ENCODE measurements around the gene MYO19.

GRCh38 chr17:36474571-36474970, 60.1 kb downstream of the MYO19 start:
- TF ChIP-seq CTCF (IDR thresholded peaks at IDR 0.05; ENCODE audit: low read depth, low read length, missing input control) (no peak), NR2F2 (IDR thresholded peaks at IDR 0.05) (no peak), RAD21 (IDR thresholded peaks at IDR 0.05) (no peak), SP1 (IDR thresholded peaks at IDR 0.05) (no peak), MAX (IDR thresholded peaks at IDR 0.05) (no peak), GABPA (IDR thresholded peaks at IDR 0.05 in 1 of 2, conservative IDR thresholded peaks at IDR 0.05 in 1 of 2) (no peak), RXRA (IDR thresholded peaks at IDR 0.05) (no peak), YY1 (IDR thresholded peaks at IDR 0.05) (no peak), REST (IDR thresholded peaks at IDR 0.05) (no peak), JUND (IDR thresholded peaks at IDR 0.05) (no peak), ATF3 (IDR thresholded peaks at IDR 0.05) (no peak), FOXA2 (IDR thresholded peaks at IDR 0.05) (no peak), TAF1 (conservative IDR thresholded peaks at IDR 0.05) (no peak), FOXA1 (IDR thresholded peaks at IDR 0.05) (no peak)
